NOMO-1 treated with DMSO at 0.1 percent for 48 hours (cell line): ENCODE measurements around the gene POTEB.
"Not testable (repeated sequence)": the region's sequence is repeated elsewhere in the genome, so short reads cannot be mapped to it uniquely, and the experiment has no call there.

Experiments used
- DNase-seq: peaks from one replicate; lab custom pipeline; 2025; ENCODE audit not compliant: unreplicated experiment; lab: John Stamatoyannopoulos, UW

The POTEB gene

GRCh38 chr15:21877635-21878034 lies at the start of gene POTEB:
Gene POTEB (minus strand): TSS chr15:21877735. CDS start chr15:21877246, 489 bp downstream.
- DNase-seq = not testable (repeated sequence)

- DNase-seq = not testable (repeated sequence)
Measured at GRCh38 chr15:21890955-21891354, 13.4 kb upstream of the POTEB start.

- not testable (repeated sequence) for DNase-seq
Measured at GRCh38 chr15:21889542-21889941, 12.0 kb upstream of the POTEB start.

DNA sequence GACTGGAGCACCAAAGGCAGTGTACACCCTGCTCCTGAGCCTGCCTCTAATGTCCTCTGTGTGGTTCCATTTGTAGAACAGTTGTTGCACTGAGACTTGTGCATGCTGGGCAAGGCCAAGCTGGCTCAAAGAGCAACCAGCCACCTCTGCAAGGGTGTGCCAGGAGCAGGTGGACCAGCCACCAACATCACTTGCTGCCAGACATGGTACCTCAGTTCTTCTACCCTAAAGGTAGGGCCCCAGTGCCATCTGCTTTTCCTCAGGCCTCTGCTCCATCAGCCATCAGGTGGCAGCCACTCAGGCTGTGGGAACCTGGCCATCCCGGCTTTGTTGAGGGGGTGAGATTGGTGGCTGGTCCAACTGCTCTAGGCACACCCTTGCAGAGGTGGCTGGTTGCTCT lies 38.7 kb downstream of the POTEB start:
- not testable (repeated sequence) for DNase-seq
